Right hindlimb (tissue), 1 donor: ENCODE measurements around the gene FCN2.

Experiments used
- DNase-seq: peaks from one replicate; pipeline ENCODE4 v3.0.0-alpha.2; 2018

FCN2 gene

DNA sequence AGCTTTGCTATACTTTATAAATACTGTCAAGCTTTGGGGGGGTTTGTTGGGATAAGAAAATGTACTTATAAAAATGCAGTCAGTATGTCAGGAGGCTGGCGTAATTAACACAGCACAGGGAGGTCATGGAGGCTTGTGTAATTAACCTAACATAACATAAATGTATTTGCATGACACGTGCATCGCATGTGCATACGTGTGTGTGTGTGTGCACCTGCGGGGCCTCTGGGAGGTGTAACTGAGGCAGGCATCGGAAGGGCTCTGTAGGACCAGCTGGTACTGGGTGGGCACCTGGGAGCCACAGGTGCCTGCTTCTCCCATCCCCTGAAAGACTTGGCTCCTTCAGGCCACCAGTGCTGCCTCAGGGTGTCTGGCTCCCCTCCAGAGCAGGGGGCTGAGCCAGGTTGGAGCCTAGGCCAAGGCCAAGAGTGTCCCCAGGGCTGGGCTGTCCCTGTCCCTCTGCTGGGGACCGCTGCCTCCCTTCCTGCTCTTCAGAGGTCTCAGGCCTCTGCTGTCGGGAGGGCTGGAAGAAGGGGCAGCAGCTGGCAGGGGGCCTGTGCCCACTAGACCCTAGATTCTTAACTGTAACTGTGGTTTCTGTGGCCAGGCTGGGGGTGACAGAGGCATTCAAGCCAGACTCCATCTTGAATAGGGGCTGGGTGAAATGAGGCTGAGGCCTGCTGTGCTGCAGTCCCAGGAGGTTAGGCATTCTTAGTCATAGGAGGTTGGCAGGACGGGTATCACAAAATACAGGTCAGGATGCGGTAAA is 9.0 kb downstream of the FCN2 start:
- peak; percentile 16 for DNase-seq

- DNase-seq: peak; percentile 11
Observed at GRCh38 chr9:134890155-134890495, 9.5 kb downstream of the FCN2 start.

DNA sequence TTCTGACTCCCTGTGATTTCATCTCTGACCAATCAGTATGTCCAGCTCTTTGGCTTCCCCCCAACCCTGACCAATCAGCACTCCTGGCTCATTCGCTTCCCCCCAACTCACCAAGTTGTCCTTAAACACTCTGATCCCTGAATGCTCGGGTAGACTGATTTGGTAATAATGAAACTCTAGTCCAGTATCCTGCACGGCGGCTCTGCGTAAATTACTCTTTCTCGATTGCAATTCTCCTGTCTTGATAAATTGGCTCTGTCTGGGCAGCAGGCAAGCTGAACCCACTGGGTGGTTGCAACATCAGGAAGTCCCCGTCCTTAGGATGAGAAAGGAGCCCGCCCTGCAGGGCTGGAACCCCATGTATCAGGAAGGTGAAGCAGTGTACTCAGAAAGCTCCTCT is 10.4 kb downstream of the FCN2 start:
- peak; percentile 9 for DNase-seq

GRCh38 chr9:134891713-134892112 is 11.1 kb downstream of the FCN2 start:
- peak; percentile 7 for DNase-seq

DNA sequence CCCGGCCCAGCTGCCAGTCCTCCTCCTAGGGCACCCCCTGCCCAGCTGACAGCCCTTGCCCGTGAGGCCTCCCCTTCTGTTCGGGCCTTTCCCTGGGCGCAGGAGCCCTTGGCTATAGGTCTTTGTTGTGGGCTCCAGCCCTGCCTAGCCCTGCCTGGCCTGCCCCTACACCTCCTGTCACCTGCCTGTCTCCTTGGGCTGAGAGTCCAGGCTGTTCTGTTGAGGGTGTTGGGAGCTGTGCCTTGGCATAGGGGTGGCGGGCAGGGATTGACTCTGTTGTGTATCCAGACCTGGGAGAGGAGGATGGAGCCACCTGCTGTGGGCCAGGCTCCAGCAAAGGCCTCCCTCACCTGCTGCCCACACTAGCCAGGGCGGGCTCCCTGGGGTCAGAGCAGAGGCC is 11.6 kb downstream of the FCN2 start:
- peak; percentile 16 for DNase-seq

DNA sequence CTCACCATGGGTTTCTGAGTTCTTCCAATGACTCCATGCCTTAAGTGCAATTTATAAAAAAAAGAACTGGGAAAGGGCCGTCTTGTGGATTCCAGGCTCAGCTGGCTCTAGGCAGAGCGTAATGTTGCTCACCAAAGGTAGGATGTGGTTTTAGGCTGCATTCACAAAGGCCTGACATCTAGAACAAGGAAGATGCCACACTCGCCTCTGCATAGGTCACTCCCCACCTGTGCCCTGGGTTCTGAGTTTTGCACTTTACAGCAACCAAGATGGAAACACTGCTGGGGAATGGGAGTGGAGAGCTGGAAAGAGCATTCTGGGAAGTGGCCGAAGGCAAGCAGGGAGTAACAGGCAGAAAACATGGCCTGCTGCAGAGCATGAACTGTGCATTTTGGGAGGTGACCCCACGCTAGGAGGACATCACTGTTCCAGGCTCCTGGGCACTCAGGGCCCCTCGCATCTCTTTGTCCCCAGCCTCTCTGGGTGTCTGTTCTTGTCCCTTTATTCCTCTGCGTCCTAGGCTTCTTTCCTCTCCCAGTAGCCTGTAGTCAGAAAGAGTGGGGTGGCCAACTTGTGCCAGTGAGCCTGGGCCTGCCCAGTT is 12.3 kb downstream of the FCN2 start:
- peak; percentile 2 for DNase-seq

- peak; percentile 10 for DNase-seq
Observed at GRCh38 chr9:134894136-134894860, 13.7 kb downstream of the FCN2 start.

- peak; percentile 10 for DNase-seq
Observed at GRCh38 chr9:134895097-134895496, 14.5 kb downstream of the FCN2 start.

GRCh38 chr9:134895567-134895907 is 14.9 kb downstream of the FCN2 start:
- no peak for DNase-seq

GRCh38 chr9:134895908-134896833 is 15.6 kb downstream of the FCN2 start:
- DNase-seq: peak; percentile 71

DNA sequence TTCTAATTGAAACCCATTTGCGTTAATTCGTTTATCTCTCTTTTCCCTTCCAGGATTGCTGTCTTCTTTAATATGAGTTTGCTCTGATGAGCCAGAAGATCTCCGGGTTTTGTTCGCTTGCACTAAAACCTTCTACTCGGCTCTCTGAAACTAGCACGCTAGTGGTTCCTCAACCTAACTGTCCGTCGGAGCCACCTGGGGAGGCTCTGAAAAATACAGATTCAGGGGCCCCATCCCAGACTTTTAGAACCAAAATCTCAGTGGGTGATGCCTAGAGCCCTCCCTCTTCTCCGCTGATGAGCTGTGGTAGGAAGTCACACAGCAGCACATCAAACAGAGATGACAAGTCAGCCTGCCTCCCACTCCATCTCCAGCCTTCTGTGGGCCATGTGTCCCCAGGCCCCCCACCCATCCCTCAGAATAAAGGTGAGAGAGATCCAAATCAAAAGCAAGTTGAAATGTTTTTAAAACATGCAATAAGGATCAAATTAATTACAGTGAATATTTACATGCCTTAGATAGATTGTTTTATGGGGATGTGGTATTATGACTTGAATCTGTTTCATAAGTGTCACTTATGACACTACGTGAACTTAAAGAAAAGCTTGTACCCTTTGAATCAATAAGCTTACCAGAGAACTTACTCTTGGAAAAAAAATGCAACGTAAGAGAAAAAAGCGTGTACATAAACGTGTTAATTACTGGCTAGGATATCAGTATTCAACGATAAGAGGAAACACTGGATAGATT is 16.4 kb downstream of the FCN2 start:
- no peak for DNase-seq

GRCh38 chr9:134897584-134898170 is 17.1 kb downstream of the FCN2 start:
- peak; percentile 5 for DNase-seq

DNA sequence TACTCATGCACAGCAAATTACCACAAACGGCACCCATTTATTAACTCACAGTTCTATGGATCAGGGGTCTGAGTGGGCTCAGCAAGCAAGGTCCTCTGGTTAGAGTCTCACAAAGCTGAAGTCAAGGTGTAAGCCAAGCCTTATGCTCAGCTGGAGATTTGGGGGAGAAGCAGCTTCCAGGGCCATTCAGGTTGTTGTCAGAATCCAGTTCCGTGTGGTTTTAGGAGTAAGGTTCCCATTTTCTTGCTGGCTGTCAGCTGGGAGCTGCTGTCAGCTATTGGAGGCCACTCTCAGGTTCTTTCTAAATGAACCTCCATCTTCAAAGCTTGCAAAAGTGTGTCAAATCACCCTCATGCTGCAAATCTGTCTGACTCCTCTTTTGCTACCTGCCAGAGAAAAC is 17.7 kb downstream of the FCN2 start:
- DNase-seq: no peak

- DNase-seq: no peak
Observed at GRCh38 chr9:134899168-134899567, 18.6 kb downstream of the FCN2 start.

DNA sequence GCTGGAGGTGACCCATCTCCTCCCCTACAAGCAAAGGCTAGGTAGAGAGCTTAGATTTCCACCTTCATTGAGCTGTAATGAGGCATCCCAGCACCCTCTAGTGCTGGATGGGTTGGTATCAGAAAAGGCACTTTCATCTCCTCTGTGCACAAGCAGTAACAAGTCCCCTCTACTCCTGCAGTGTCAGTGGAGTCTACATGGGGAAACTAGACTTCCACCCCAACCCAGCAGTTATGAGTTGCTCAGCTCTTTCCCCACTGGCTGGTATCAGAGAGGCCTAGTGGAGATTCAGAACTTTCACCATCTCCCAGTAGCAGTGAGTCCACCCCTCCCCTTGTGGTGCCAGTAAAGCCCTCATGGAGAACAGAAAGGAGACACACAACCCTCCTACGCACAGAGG is 19.2 kb downstream of the FCN2 start:
- no peak for DNase-seq

GRCh38 chr9:134902936-134903335 is 22.3 kb downstream of the FCN2 start:
- DNase-seq: no peak

- DNase-seq: peak; percentile 10
Observed at GRCh38 chr9:134908524-134909309, 28.1 kb downstream of the FCN2 start.

DNA sequence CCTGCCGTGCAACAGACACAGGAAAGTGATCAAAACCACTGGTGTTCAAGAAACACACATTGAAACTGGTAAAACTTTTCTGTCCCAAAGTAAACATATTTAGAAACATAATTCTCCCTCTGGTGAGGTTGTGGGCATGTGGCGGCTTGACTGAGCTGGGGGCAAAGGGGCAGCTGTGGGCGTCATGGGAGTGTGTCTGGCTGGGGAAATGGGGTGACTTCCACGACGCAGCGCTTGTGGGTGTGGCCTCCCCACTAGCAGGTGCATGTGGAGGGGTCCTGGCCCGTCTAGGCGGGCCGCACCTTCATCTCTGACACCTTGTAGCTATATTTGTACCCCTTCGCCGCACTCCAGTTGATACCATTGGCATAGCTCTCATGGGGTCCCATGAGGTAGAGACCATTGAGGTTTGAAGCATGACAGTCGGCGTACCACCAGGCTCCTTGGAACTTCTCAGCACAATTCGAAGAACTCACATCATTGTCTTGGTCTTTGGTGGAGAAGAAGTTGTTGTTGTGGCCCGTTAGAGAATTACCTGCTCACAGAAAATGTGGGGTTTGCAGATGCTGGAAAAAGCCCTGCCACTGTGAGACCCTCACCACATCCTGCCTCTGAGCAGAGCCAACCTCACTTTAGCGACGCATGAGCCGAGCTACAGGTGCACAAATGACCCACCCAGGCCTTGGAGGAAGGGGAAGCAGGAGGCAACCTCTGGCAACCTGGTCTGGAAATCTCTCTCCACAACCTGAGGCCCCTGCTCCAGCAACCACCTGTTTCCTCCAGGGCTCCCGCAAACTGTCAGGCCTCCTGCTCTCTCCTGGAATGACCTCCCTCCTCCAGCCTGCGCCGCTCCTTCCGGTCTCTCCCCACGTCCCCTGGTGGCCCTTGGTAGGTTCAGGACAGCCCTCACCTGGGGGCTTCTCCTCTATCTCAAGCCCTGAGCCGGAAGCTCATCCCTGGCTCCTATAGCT is 29.2 kb downstream of the FCN2 start:
- peak; percentile 14 for DNase-seq

- DNase-seq: peak; percentile 11
Observed at GRCh38 chr9:134912126-134912840, 31.7 kb downstream of the FCN2 start.
